HepG2 (cell line): ENCODE measurements around the gene MVB12A. TPM values are rescaled to one million over a fixed set of nuclear protein-coding genes. Genes with fewer than 3 reads are reported as not detected.

Source experiments
- BRF2 ChIP-seq: sonication (generic); formaldehyde crosslinking; IDR thresholded peaks from 2 replicates; pipeline ENCODE4 v1.8.1; 2022; ENCODE audit warnings: mild to moderate bottlenecking, missing genetic modification reagents
- DBP ChIP-seq: sonication (generic); formaldehyde crosslinking; IDR thresholded peaks from 2 replicates; pipeline ENCODE4 v1.4.0; 2020; ENCODE audit warnings: missing genetic modification reagents; ENCODE audit errors: not compliant biosample characterization
- DR1 ChIP-seq: sonication (generic); formaldehyde crosslinking; IDR thresholded peaks from 2 replicates; pipeline ENCODE4 v1.8.0; 2021; ENCODE audit warnings: mild to moderate bottlenecking, missing genetic modification reagents, inconsistent platforms
- E2F2 ChIP-seq: sonication (generic); formaldehyde crosslinking; IDR thresholded peaks from 2 replicates; pipeline ENCODE4 v1.4.0; 2020; ENCODE audit warnings: missing genetic modification reagents, borderline replicate concordance
- FLYWCH1 ChIP-seq: sonication (generic); formaldehyde crosslinking; IDR thresholded peaks from 2 replicates; pipeline ENCODE4 v1.8.1; 2023; ENCODE audit warnings: mild to moderate bottlenecking, missing genetic modification reagents
- GMEB1 ChIP-seq: sonication (generic); formaldehyde crosslinking; IDR thresholded peaks from 2 replicates; pipeline ENCODE4 v1.5.1; 2020; ENCODE audit warnings: missing genetic modification reagents, mild to moderate bottlenecking, borderline replicate concordance
- GZF1 ChIP-seq: sonication (generic); formaldehyde crosslinking; IDR thresholded peaks from 2 replicates; pipeline ENCODE4 v1.5.1; 2020; ENCODE audit warnings: mild to moderate bottlenecking, missing genetic modification reagents
- KAT7 ChIP-seq: IDR thresholded peaks from 2 replicates; pipeline ENCODE4 v1.6.1; 2018; ENCODE audit warnings: borderline replicate concordance, missing compliant biosample characterization
- KAT8 ChIP-seq: IDR thresholded peaks from 2 replicates; pipeline ENCODE4 v1.6.1; 2016; ENCODE audit warnings: missing genetic modification reagents, missing compliant biosample characterization
- KDM1A ChIP-seq: IDR thresholded peaks from 2 replicates; pipeline ENCODE4 v1.6.1; 2016; ENCODE audit warnings: missing compliant biosample characterization
- KLF12 ChIP-seq: sonication (generic); formaldehyde crosslinking; IDR thresholded peaks from 2 replicates; pipeline ENCODE4 v1.4.0; 2020; ENCODE audit warnings: missing genetic modification reagents, borderline replicate concordance
- MAZ ChIP-seq, 2 experiments: sonication (generic) in 1 of 2; formaldehyde crosslinking in 1 of 2; IDR thresholded peaks; 2 replicates each; pipeline versions ENCODE4 v1.5.0 to v1.6.1; 2012 to 2020; ENCODE audit warnings: low read depth in 2 of 2, mild to moderate bottlenecking in 2 of 2, borderline replicate concordance in 1 of 2, improper control_type of control experiment in 1 of 2, low read length in 1 of 2, missing genetic modification reagents in 1 of 2, moderate library complexity in 1 of 2
- MED1 ChIP-seq: sonication (generic); formaldehyde crosslinking; IDR thresholded peaks from 2 replicates; pipeline ENCODE4 v1.4.0; 2020; ENCODE audit warnings: missing genetic modification reagents
- MED13 ChIP-seq: sonication (generic); formaldehyde crosslinking; IDR thresholded peaks from 2 replicates; pipeline ENCODE4 v1.5.0; 2020; ENCODE audit warnings: missing genetic modification reagents
- PHB2 ChIP-seq: fragments of 450-650 bp; IDR thresholded peaks from 2 replicates; pipeline ENCODE4 v1.6.1; 2018; ENCODE audit not compliant: partially characterized antibody
- SAFB2 ChIP-seq: sonication (generic); formaldehyde crosslinking; IDR thresholded peaks from 2 replicates; pipeline ENCODE4 v1.5.1; 2020; ENCODE audit warnings: missing genetic modification reagents, low read depth, mild to moderate bottlenecking, borderline replicate concordance
- SAP130 ChIP-seq: IDR thresholded peaks from 2 replicates; pipeline ENCODE4 v1.6.1; 2016; ENCODE audit warnings: low read depth
- SOX13 ChIP-seq, 3 experiments: fragments of 450-650 bp in 1 of 3; sonication (generic) in 1 of 3; formaldehyde crosslinking in 1 of 3; IDR thresholded peaks in 2 of 3; conservative IDR thresholded peaks in 1 of 3; 2 replicates each; pipeline versions ENCODE4 v1.5.0 to v1.6.1; 2016 to 2020; ENCODE audit warnings: antibody characterized with exemption in 1 of 3, mild to moderate bottlenecking in 1 of 3, missing compliant biosample characterization in 1 of 3, missing genetic modification reagents in 1 of 3, moderate library complexity in 1 of 3
- SP140L ChIP-seq: sonication (generic); formaldehyde crosslinking; IDR thresholded peaks from 2 replicates; pipeline ENCODE4 v1.4.0; 2020; ENCODE audit warnings: missing genetic modification reagents, borderline replicate concordance
- ZBTB49 ChIP-seq: sonication (generic); formaldehyde crosslinking; IDR thresholded peaks from 2 replicates; pipeline ENCODE4 v1.4.0; 2020; ENCODE audit warnings: missing genetic modification reagents, borderline replicate concordance
- ZNF7 ChIP-seq: IDR thresholded peaks from 2 replicates; pipeline ENCODE4 v1.6.1; 2016; ENCODE audit warnings: missing biosample characterization, missing genetic modification reagents
- ZNF709 ChIP-seq: sonication (generic); formaldehyde crosslinking; IDR thresholded peaks from 2 replicates; pipeline ENCODE4 v1.5.0; 2020; ENCODE audit warnings: mild to moderate bottlenecking, missing genetic modification reagents
- ZNF777 ChIP-seq: sonication (generic); formaldehyde crosslinking; IDR thresholded peaks from 2 replicates; pipeline ENCODE4 v1.4.0; 2020; ENCODE audit warnings: missing genetic modification reagents
- polyA plus RNA-seq, 8 experiments: library from polyadenylated mRNA; depleted of rRNA in 3 of 8; stranded (reverse) in 7 of 8; unstranded in 1 of 8; fragments of >200 nt; fragmentation: Illumina TruSeq in 4 of 8; extraction: Trizol in 4 of 8; gene quantifications; 2 replicates each; pipeline versions ENCODE4 v1.2.1 to v1.2.3, GENCODE V29; 2011 to 2016; ENCODE audit warnings: low read depth in 4 of 8, missing spikeins in 1 of 8, mixed read lengths in 1 of 8; ENCODE audit not compliant: insufficient read depth in 1 of 8
- total RNA-seq, 5 experiments: library from RNA; depleted of rRNA; stranded (reverse); fragments of >200 nt; fragmentation: Illumina TruSeq; extraction: Trizol; gene quantifications; 2 replicates each; pipeline ENCODE4 v1.2.3, GENCODE V29; 2016; ENCODE audit warnings: low read depth in 1 of 5

MVB12A gene
- total and polyA plus RNA-seq, 2 of the 13 experiments (the other 11 are each of a cell fraction or from before 2014, with no cell fraction given) = 35.7 to 36.1 TPM

- no peak for TF ChIP-seq GMEB1 (CRISPR knock-in tag)
- no peak for TF ChIP-seq KAT7 (CRISPR knock-in tag)
- TF ChIP-seq PHB2 = no peak
- no peak for TF ChIP-seq DBP (CRISPR knock-in tag)
- TF ChIP-seq ZBTB49 (CRISPR knock-in tag) = no peak
- no peak for TF ChIP-seq BRF2 (CRISPR knock-in tag)
- no peak for TF ChIP-seq KAT8 (CRISPR knock-in tag)
- TF ChIP-seq SAFB2 (CRISPR knock-in tag) = no peak
- TF ChIP-seq SP140L (CRISPR knock-in tag) = no peak
- TF ChIP-seq SAP130 (CRISPR knock-in tag) = peak; percentile 80
- no peak for TF ChIP-seq MAZ (IDR thresholded peaks at IDR 0.05; ENCODE audit: borderline replicate concordance, low read depth, low read length)
- TF ChIP-seq MAZ (CRISPR knock-in tag; IDR thresholded peaks at IDR 0.05; ENCODE audit: low read depth) = no peak
- TF ChIP-seq GZF1 (CRISPR knock-in tag) = no peak
- no peak for TF ChIP-seq SOX13 (IDR thresholded peaks at IDR 0.05)
- TF ChIP-seq SOX13 (CRISPR knock-in tag; conservative IDR thresholded peaks at IDR 0.05 in 1 of 2, IDR thresholded peaks at IDR 0.05 in 1 of 2) = no peak
- no peak for TF ChIP-seq MED13 (CRISPR knock-in tag)
- TF ChIP-seq ZNF7 (CRISPR knock-in tag) = no peak
- no peak for TF ChIP-seq KDM1A (CRISPR knock-in tag)
- no peak for TF ChIP-seq E2F2 (CRISPR knock-in tag)
- no peak for TF ChIP-seq FLYWCH1 (CRISPR knock-in tag)
- TF ChIP-seq DR1 (CRISPR knock-in tag) = 0 out of 2 replicates have a peak, but pooled peaks have one; percentile 35
- TF ChIP-seq MED1 (CRISPR knock-in tag) = 0 out of 2 replicates have a peak, but pooled peaks have one; percentile 11
- TF ChIP-seq ZNF709 = no peak
- TF ChIP-seq ZNF777 = no peak
- peak; percentile 80; the same call in 1 of the 2 replicates for TF ChIP-seq KLF12 (CRISPR knock-in tag)
Measured at GRCh38 chr19:17469481-17470067, 49.7 kb downstream of the MVB12A start (continued).
